Body of pancreas (tissue), 4 donors: ENCODE results near the gene TRMT61A.

ENCODE experiments used
- POLR2A ChIP-seq, 3 donors: fragments of 450-650 bp; IDR thresholded peaks; one replicate each; pipeline ENCODE4 v1.6.1; 2016; ENCODE audit warnings: antibody characterized with exemption in 3 of 3, mild to moderate bottlenecking in 2 of 3
- TF ChIP-seq, protein P1 (sequence below), 7 experiments: fragments of 450-650 bp in 4 of 7; fragments of 200-600 bp in 3 of 7; sonication (generic) in 3 of 7; IDR thresholded peaks; one replicate each; pipeline ENCODE4 v1.5.1; 2016 to 2019; ENCODE audit warnings: antibody characterized with exemption in 7 of 7

DNA sequence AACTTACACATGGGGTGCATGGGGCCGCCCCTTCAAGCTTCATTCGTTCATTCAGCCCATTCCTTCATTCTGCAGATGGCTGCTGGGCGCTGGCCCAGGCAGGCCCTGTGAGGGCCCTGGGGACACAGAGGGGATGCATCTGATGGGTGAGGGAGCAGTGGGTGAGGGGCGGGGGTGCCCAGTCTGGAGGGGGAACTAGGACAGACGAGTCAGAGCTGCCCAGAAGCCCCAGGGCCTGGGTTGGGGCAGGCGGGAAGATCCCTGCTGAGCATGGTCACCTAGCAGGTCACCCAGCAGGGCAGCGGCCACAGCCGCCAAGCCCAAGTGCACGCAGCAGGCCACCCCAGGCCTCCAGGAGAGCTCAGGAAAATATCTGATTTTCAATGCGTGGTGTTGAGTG, 14.1 kb downstream of the TRMT61A start:
- TF ChIP-seq, protein P1, sequence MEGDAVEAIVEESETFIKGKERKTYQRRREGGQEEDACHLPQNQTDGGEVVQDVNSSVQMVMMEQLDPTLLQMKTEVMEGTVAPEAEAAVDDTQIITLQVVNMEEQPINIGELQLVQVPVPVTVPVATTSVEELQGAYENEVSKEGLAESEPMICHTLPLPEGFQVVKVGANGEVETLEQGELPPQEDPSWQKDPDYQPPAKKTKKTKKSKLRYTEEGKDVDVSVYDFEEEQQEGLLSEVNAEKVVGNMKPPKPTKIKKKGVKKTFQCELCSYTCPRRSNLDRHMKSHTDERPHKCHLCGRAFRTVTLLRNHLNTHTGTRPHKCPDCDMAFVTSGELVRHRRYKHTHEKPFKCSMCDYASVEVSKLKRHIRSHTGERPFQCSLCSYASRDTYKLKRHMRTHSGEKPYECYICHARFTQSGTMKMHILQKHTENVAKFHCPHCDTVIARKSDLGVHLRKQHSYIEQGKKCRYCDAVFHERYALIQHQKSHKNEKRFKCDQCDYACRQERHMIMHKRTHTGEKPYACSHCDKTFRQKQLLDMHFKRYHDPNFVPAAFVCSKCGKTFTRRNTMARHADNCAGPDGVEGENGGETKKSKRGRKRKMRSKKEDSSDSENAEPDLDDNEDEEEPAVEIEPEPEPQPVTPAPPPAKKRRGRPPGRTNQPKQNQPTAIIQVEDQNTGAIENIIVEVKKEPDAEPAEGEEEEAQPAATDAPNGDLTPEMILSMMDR (IDR thresholded peaks at IDR 0.05) = no peak
- no peak for TF ChIP-seq POLR2A (IDR thresholded peaks at IDR 0.05)
